GM18507 (cell line): ENCODE data around the gene NRXN3.

Source experiments
- DNase-seq: peaks from one replicate; pipeline ENCODE4 v3.0.0; 2011; ENCODE audit warnings: low read depth; ENCODE audit not compliant: insufficient read length; ENCODE audit errors: extremely low spot score
- FAIRE-seq: peaks from 2 replicates; lab custom pipeline; 2011; peaks lifted over from hg19 to GRCh38; lab: Jason Lieb, UNC

NRXN3 gene

GRCh38 chr14:78725086-78725485, 554.9 kb downstream of the NRXN3 start:
- FAIRE-seq (no peak), DNase-seq (no peak)

DNA sequence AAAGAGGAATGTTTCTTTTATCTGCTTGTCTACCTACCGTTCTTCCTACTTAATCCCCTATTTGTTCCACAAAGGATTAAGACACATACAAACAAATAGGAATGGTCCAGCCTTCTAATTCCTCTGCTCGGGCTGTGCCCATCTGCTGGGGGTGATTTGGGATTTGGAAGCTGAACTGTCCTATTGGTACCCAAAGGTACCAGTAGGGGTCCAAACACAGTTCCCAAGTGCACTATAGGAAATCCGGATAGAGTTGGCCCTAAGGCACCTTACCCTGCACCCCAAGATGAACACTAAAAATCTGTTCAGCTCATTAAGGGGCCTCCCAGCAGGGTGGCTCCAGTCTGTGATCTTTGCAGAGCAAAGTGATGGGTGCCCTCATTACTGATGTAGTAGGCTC, 566.9 kb downstream of the NRXN3 start:
- DNase-seq (no peak), FAIRE-seq (no peak)

DNA sequence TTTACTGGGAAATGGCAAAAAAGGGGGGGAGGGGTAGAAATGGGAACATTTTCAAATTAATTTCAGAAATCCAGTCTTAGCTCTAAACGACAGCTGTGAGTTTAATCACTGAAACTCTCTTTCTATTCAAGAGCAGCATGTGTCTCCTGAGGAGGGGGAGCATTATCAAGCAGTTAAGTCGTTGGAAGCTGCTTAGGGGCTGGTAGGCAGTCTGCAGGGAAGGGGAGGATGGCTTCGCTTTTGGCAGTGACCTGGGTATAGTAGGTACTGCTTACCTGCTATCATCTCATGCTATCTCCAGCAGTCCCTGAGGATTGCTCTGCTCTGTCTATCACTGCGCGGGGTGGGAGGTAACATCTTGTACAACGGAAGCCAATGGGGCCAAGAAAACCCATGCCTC, 567.4 kb downstream of the NRXN3 start:
- no peak for DNase-seq
- FAIRE-seq: no peak

DNA sequence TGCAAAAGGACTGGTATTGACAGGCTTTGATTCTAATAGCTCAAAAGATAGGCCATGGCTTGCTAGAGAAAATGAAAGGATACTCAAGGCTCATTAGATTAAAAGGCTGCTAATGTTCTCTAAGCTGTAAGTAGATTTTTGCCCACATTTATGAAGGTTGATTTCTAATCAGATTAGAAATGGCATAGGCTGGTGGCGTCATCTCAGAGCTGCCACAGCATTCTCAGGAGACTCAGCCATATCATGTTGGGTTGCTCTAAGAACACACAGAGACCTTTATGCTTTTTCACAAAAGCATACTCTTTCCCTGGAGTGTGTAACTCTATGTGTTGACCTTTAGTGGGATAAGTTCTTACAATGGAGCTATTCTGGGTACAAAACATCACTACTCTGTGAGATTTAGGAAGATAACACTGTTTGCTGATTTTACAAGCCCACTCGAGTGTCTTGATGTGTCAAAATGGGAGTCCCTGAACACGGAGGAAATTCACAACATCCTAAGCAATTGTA, 576.0 kb downstream of the NRXN3 start:
- no peak for DNase-seq
- FAIRE-seq: no peak

- DNase-seq (no peak), FAIRE-seq (no peak)
These were observed 577.6 kb downstream of the NRXN3 start for GRCh38 chr14:78747813-78748212.

GRCh38 chr14:78752518-78753188, 582.5 kb downstream of the NRXN3 start:
- FAIRE-seq (no peak), DNase-seq (no peak)

GRCh38 chr14:78754059-78754458, 583.9 kb downstream of the NRXN3 start:
- DNase-seq: no peak
- FAIRE-seq: no peak

- FAIRE-seq (no peak), DNase-seq (no peak)
These were observed 588.2 kb downstream of the NRXN3 start for GRCh38 chr14:78758333-78758732.

- FAIRE-seq: no peak
- no peak for DNase-seq
These were observed 592.2 kb downstream of the NRXN3 start for GRCh38 chr14:78762331-78762730.

DNA sequence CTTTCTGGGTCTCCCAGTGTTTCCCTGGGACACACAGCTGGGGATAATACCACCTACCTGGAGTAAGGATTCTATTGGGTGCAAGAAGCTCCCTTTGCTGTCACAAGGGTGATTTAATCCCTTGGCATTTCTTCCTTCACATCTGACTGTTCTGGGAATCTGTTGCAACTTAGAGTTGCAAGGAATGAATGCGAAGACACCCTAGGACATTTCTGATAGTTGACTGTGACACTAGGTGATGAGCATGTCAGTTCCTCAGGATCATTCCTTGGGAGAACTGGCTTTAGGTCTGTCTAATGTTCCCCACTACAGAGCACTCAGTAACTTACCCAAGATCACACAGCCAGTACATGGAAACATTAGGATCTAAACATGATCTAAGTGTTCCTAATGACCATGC, 593.6 kb downstream of the NRXN3 start:
- DNase-seq (no peak), FAIRE-seq (no peak)

- FAIRE-seq (no peak), DNase-seq (no peak)
These were observed 594.1 kb downstream of the NRXN3 start for GRCh38 chr14:78764240-78764639.

DNA sequence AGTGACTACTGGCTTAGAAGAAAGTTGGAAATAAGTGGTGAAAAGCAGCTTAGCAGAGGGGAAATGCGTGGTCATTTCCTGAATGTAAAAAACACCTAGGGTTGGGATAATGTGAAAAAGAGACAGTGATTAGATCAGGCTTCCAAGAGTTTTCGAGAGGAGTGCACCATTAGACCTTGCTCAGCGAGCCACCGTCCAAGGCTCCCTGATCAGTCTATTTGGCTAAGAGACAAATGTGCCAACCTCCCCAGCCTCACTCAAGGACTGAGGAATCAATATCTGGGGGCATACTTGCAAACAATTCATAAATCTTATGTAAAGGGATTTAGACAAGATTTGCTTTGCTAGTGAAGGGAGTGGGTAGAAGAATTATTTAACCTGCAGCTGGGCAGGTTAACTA, 594.5 kb downstream of the NRXN3 start:
- no peak for DNase-seq
- no peak for FAIRE-seq

- no peak for FAIRE-seq
These were observed 597.3 kb downstream of the NRXN3 start for GRCh38 chr14:78767436-78767835.

GRCh38 chr14:78782551-78782950, 612.4 kb downstream of the NRXN3 start:
- FAIRE-seq (no peak), DNase-seq (no peak)

More at GRCh38 chr14:78767436-78767835, 597.3 kb downstream of the NRXN3 start:
- DNase-seq: no peak

GRCh38 chr14:78785265-78785664, 615.1 kb downstream of the NRXN3 start:
- no peak for FAIRE-seq
- DNase-seq: no peak

- DNase-seq: no peak
- no peak for FAIRE-seq
These were observed 618.5 kb downstream of the NRXN3 start for GRCh38 chr14:78788467-78789360.

- FAIRE-seq (no peak), DNase-seq (no peak)
These were observed 620.1 kb downstream of the NRXN3 start for GRCh38 chr14:78790271-78790670.

GRCh38 chr14:78798757-78799156, 628.6 kb downstream of the NRXN3 start:
- FAIRE-seq (no peak), DNase-seq (no peak)

DNA sequence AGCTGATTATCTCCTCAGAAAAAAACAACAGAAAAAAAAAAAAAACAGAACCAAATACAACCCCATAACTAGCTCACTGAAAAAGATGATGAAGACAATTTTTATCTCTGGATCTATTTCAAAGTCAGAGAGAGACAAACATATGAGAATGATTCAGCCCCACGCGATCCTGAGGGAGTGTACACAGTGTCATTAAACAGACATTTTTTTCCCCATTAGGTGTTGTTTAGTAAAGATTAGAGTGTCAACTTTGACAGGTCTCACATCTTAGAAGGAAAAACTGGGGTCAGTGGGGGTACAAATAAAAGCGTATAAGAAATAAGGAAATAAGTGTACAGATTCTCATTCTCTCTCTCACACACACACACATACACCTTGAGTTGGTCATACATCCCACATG, 635.4 kb downstream of the NRXN3 start:
- FAIRE-seq: no peak

GRCh38 chr14:78823035-78823434, 652.9 kb downstream of the NRXN3 start:
- DNase-seq (no peak), FAIRE-seq (no peak)

More for the DNA sequence above, 635.4 kb downstream of the NRXN3 start:
- no peak for DNase-seq

GRCh38 chr14:78823516-78823915, 653.3 kb downstream of the NRXN3 start:
- DNase-seq (no peak), FAIRE-seq (no peak)
